NCI-H1930 (cell line): ENCODE results near the gene CD58.
A peak's percentile ranks its signal among the peaks of the same experiment; 100 is the strongest.

Experiments
- DNase-seq, 2 experiments: peaks; one replicate each; lab custom pipeline; 2025; lab: John Stamatoyannopoulos, UW

CD58 gene

DNA sequence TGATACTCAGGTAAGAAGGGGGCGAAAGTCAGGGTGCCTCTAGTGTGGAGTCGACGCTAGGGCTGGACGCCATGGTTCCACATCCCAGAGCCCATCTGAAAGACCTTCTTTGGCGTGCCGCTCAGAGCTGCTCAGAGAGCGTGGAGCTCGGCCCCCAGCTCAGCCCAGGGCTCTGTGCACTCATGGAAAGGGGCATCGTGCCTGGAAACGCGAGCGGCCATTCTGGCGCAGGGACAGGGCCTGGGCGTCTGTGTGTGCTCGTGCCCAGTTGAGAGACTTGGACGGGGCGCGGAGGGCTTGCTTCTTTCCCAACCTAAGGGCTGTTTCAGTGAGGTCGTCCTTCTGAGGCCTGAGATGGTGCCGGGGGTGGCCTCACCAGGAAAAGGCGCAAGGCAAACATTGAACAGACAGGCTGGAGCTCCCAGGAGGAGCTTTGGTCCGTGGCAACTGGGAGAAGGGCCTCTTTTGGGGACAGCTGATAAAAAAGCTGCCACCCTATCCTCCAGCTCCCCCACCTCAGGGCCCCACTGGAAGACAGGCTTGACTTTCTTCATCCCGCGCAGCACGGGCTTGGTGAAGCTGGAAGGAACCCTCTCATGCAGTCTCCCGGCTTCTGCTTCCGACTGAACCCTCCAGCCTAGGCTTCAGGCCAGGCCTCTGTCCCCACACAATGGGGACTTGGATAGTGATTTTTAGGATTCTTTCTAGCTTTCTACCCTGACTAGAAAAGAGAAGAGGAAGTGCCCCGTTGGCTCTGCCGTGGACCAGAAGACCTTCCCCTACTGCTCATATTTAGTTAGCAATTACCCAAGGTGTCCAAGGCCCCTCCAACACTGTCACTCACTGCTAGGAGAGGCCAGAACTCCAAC is 77.1 kb downstream of the CD58 start:
- DNase-seq: no peak

DNA sequence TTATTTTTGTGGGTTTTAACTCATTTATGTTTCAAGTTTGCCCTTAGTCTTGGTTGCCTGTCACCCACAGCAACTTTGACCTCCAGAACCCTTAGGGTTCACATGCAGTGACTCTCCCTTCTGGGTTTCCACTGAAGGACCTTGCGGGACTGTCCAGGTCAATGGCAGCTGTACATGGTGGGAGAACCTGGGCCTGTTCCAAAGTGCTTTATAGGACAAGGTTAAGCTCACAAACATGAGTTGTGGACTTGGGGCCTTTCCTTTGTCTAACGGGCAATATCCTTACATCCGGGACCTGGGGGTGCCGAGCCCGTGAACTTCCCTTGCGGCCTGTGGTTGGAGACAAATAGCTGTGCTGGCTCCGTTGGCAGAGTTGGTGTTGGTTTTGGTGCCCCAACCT is 77.8 kb downstream of the CD58 start:
- DNase-seq: no peak

DNA sequence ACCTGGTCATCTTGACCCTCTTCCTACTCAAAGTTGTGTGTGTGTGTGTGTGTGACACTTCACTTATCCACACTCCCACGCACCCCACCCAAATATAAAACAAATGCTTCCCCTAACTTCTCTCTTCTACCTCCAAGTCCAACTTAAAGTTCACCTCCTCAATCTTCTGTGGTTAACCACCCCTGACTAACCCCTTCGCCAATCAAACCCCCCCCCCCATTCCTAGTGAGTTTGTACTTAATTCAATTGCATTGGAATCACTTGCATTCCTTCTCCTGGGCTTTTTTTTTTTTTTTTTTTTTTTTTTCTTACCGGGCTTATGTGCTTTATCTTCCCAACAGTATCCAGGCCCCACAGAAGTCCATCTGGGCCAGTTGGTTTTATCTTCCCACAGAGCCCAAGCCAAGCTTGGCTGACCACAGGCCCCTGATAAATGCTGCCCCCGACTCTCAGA is 78.4 kb downstream of the CD58 start:
- DNase-seq: no peak

DNA sequence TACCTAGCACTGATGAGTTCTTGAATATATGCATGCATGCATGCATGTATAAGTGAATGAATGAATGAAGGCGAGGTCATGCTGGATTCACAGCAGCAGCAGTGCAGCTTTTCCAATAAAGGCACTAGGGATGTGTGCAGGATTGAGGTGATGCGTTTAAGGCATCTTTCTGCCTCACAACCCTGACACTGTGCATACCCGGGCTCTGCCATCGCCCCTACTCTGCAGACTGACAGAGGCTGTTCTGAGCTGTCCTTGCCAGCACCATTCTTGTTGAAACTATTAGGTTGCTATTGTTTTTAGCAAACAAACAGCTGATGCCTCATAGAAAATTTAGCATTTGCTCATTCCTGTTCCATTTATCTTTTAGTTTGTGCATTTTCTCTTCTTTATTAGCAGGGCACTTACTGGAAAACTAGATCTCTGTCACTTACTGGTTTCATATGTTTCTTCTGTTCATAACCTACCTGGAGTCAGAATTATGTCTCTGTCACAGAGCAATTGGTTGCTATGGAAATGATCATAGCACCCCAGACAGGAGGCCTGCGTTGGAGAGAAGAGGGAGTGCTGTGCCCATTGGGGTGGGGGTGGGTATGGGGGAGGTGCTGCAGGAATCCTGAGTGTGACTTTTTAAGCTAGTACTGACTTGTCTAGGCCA is 79.0 kb downstream of the CD58 start:
- DNase-seq: no peak

DNA sequence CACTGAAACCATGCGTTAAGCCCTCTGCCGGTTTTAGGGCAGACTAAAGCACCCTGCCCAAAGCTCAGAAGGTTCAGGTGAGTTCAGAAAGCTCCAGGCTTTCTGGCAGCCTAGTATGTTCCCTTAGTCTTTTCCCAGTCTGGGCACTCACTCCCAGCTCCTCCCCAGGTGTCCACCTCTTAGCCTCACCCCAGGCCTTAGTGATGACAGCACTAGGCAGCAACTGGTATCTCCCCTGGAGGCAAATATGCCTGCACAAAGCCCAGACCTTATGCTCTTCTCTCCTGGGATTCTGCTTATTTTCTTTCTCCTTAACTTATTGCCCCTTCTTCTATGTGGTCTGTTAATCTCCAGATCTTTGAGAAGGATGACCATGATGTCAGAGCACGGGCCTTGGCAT is 80.2 kb downstream of the CD58 start:
- DNase-seq: no peak

DNA sequence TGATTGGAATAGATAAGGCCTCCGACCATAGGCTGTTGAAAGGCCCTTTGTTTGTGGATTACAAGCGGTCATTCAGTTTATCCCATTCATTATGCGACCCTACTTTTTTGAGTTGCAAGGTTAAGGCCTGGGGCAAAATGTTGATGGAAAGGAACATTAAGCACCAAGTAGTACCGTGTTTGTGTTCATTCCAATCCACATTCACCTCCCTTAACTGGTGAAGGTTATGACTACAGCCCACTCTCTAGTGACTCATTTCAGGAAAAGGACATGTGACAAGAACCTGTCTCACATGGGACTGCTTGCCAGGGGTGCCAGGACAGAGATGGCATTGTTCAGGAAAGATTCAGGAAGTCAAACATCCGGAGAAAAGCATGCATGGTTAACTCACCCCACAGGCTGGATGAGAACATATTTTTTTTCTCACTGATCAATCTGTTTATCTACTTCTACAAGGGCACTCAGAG is 81.6 kb downstream of the CD58 start:
- no peak for DNase-seq

DNA sequence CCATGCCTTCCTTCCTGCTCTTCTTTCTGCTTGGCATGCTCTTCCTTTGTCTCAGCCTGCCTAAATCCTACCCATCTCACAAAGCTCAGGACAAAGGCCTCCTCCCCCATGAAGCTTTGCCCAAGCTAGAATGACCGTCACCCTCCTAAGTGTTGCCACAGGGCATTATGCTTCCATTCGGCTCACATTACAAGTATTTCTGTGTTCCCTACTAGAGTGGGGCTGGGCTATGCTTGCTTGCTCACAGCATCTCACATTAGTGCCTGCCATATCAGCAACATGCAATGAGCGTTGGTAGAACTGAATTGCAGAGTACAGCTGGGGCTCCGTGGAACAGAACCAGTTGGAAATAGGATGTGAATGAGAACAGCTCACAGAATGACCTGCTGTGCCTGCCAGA is 82.8 kb downstream of the CD58 start:
- no peak for DNase-seq

DNA sequence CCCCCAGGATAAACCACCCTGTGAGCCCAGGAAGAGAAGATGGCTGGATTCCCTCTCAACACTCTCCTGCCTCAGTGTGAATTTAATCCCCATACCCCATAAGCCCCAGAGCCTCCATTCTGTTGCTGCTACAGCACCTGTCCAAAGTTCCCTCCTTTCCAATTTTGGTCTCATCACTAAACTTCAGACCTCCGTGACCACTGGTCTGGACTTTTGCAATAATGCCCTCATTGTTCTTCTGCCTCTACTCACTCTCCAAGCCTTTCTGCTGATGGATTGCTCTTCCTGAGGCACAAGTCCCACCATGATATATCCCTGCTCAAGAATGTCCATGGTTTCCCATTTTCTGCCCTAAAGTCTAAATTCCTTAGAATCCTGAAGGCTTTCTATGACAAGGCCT is 83.2 kb downstream of the CD58 start:
- no peak for DNase-seq

DNA sequence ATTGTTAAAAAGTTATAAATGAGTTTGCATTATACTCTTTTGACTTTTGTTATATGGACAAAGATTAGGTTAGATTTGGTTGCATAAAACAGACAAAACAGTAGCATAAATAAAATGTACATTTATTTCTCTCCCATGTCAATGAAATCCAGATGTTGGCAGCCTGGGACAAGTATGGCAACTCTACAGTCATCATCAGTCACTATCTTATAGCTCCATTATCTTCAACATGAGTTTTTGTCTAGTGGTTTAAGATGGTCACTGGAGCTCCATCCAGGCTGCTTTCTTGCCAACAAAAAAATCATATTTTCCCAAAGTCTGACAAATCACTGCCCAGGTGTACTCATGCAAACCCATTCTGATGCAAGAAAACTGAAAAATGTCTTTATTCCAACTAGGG is 83.8 kb downstream of the CD58 start:
- DNase-seq: no peak

DNA sequence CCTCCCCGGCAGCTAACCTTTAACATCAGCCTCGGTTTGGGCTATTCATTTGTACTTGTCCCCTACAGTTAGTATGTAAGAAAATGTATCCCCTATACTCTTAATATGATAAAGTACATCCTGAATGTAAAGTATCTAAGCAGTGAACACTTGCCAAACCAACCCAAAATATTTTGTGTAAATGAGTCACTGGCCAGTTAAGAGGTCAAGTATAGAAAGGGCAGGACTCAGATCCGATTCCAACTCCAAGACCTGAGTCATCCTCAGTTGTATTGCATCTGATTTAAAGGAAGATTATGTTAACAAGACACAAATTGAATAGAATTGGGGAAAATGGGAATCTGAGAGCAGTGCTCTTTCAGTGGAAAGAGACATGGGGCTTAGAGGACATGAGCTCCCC is 84.4 kb downstream of the CD58 start:
- no peak for DNase-seq

DNA sequence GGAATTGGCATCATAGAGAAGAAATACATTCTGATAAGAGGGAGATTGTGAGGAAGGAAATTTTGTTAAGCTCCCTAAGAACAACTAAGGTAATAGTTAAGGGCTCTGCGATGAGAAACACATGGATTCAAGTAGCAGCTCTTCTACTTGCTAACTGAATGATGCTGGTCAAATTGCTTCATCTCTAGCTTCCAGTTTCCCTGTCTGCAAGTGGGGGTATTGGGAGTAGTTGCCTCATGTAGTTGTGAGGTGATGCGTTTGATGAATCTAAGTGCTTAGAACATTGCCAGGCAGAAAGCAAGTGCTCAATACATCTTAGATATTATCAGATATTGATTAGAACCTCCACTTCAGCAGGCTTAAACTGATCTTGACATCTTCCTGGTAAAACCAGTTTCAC is 84.8 kb downstream of the CD58 start:
- DNase-seq: no peak

DNA sequence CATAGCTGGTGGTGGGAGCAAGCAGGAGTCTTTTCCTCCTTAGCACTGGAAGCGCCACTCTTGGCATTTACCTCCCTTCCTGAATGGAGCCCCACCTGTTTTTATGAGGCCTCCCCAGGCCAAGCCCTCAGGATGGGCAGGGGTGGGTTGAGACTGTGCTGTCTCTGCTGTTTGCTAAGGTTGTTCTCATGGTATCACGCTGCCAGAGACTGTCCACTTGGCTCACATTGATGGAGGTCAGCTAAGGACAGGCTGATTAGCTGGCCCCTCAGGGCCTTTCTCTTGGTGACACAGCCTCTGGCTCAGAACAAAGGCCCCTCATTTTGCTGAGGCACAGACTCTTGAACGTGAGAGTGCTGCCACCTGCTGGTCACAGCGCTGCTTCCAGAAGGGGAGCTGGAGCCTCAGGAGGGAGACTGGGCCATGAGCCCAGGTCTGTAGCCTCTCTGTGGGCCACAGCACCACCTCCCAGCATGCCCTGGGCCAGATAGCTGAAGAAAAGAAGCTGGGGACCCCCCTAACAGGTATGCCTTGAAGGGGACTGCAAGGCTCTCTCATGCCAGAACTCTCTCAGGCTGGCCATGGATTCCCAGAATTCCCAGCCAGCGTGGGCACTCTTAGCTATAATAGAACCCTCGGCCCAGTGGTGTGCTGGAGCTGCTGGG is 85.6 kb downstream of the CD58 start:
- DNase-seq: peak; percentile 56 to 72

DNA sequence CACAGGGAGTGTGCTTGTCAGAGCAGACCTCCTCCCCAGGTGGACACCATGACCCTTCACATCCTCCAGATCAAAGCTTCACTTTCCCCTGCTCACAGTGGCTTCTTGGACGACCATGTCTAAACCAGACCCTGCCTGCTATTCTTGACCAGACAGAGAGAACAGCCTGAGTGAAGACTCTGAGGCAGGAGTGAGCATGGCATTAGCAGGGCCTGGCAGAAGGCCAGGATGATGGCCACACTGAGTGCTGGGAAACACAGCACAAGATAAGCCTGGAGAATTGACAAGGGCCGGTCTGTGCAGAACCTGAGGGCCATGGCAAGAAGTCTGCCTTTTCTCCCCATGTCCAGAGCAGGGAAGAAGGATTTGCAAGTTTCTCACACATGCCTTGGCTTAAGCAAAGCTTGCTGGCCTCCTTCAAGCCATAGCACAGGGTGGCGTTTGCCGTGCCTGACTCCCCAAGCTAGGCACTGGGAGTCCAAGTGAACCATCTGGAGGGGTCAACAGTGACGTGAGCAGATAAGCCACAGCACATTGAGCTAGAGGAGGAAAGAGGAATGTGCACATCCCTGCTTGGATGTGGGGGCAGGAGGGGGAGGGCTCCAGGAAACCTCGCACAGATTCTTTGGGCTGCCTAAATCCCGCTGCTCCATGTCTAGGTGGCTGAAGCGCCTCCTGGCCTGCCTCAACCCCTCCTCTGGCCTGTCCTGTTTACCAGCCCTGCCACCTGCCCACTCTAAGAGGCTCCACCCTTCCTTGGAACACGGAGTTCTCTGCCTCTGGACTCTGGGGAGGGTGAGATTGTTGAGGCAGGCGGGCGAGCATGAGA is 87.1 kb downstream of the CD58 start:
- DNase-seq: no peak

DNA sequence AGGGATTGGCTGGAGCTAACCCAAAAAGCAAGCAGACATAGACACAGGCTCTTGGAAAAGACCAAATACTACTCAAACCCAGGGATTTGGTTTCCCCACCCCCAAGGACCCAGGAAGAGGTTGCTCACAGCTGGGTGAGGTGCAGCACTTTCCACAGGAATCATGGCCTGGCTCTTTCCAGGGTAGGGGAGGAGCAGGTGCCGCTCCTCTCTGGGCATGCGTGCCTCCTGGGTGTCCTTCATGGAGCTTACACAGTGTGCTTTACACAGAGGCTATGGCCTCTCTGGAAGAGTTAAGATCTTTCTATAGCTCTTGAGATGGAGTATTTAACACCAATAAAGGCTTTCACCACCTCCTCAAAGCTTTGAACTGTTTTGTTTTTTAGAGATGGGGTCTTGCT is 88.3 kb downstream of the CD58 start:
- no peak for DNase-seq

DNA sequence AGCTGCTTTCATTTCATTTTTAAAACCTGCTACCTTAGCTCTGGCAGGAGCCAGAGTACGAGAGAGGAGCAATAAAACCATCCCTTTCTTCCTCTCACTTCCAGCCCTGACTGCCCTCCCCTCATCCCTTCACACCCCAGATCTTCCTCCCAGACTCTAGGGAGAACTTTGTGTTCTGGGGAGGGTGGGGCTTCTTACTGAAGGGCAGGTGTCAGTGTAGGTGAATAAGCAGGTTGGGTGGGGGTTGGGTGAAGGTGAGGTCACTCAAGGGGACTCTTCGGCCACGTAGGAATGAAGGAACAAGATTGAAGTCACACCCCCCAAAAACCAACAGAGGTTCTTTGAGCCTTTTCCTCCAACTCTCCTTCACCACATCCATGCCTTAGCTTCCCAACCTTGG is 88.9 kb downstream of the CD58 start:
- no peak for DNase-seq

DNA sequence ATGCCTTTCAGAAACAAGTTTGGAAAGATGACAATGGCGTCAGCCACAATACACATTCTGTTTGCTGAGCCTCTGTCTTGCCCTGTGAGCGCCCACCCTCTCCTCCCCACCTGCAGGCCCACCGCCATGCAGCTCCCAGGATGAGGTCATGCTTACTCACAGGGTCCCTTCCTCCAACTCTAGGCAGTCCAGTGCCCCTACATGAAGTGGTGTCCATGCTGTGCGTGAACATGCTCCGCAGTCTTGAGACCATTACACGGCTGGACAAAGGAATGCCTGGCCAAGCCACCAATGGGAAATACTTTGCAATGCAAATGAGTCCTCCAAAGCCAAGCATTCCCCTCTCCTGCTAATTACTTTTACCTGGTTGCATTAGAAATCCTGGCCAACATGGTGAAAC is 92.2 kb downstream of the CD58 start:
- no peak for DNase-seq

DNA sequence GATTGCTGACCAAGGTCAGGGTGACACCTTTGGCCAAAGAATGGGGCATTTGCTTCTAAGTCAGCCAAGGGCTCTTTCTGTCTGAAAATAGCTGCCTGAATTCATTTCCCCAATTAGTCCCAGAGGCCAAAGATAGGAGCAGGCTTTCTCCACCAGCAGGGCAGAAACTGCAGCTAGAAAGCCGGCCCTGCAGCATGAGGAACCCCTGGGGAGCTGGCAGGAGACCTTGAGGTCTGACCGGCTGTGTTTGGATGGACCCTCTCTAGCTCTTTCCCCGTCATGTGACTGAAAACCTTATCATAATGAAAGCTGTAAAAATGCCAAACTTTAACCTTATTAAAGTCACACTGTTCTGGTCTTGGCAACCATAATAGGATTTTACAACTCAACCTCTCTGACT is 93.4 kb downstream of the CD58 start:
- no peak for DNase-seq

DNA sequence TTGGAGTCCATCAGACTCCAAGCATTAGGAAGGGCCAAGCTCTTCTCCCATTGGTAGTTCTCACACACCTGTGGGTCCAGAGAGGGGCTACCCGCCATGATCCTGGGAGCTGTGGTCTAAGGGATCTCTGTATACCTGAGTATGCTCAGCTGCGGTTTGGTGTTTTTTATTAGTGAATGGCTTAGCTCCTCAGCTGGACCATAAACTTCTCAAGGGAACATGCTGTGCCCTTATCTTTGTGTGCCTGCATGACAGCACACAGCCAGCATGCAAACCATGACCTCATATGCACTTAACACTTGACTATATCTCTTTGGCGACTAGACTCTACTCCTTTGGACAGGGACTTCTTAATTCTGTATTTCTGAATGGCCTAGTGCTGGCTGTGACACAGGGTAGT is 94.5 kb downstream of the CD58 start:
- no peak for DNase-seq

DNA sequence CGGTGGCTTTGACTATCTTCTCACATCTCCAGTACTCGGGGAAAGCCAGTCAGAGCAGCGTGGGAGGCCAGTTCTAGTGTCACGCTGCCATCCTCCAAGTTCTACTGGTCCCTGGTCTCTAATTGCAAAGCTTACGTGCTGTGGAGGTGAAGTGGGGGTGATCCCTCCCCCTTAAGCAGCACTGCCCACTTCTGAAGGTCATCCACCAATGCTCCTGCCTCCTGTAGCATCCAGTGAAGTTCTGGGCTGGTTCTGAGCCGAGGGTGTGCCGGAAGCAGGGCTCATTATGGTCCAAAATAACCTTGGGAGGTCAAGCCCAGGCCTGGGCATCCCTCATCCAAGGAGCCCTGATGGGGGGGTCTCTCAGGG is 95.0 kb downstream of the CD58 start:
- no peak for DNase-seq

DNA sequence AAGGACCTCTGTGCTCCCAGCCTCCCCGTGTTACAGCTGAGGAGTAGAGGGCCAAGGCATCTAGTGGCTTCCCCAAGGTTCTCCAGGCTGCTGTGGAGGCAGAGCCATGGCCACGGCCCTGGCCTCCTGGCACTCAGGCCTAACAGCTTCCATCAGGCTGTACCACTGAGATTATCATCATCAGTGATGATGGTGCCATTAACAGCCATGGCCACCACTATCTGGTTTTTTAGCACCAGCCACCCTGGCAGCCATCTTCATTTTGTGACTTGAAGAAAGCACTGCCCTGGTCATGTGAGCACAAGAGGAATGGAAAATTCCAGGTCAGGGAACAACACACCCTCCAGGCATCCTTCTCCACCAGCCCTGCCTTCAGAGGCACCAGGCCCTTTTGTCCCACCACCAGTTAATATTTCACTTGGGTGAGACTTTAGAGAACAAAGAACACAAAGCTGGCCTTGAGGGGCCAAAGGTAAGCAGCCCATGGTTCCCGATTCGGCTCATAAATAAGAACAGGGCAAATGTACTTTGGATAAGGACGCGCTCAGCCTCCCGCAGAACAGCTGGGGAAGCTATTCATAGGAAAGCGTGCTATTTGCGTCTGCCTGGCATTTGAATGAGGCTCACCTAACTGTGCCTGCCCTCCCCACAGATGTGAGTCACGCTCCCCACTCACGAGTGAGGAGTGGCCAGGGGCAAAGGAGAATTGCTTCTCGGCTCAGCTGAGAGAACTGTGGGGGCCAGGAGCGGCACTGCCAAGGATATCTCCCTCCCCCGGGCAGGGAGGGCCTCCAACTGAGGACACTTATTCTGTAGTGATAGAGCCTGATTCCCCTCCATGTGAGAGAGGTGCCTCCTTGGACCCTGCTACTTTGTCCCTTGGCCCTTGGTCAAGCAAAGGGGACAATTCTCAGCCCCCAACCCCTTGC is 95.6 kb downstream of the CD58 start:
- no peak for DNase-seq

DNA sequence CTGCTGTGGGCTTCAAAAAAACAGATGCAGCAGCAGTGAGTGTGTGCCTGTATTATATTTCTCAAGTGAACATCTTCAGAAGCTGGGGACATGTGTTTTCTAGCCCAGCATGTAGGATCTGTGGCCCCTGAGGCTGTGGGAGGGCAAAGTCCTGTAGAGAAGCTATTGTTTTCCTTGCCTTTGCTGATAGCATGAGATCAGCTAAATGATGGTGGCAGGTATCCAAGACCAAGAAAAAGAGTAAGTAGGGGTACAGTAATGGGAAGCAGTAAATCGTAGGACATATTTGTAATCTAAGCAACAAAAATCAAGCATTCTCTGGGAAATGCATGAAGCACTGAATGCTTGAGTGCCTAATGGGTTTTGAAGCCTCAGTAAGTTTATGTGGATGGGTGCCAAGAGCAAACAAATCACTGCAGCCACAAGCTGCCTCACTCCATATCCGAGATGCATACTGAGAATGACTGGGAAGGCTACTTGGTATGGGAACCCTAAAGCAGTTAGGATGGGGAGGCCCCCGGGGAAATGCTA is 98.3 kb downstream of the CD58 start:
- DNase-seq: no peak
